Measurements from ENCODE around the gene CMTM5.

DNA sequence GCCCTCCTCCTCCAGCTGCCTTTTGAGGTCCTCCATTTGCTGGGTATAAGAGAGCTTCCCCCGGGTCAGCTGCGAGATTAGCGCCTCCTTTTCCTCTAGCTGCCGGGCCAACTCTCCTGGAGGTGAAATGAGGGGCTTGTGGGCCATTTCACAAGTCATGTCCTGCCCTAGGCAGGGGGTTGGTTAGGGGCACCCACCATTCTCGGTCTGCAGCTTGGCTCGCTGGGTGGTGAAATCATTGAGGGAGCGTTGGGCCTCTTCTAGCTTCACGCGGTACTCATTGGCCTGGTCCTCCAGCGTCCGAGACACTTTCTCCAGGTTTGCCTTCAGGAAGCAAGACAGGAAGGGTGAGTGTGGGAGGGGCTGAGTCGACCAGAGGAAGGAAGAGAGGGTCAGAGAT, 12.6 kb downstream of the CMTM5 start:
- TF ChIP-seq, protein P1, sequence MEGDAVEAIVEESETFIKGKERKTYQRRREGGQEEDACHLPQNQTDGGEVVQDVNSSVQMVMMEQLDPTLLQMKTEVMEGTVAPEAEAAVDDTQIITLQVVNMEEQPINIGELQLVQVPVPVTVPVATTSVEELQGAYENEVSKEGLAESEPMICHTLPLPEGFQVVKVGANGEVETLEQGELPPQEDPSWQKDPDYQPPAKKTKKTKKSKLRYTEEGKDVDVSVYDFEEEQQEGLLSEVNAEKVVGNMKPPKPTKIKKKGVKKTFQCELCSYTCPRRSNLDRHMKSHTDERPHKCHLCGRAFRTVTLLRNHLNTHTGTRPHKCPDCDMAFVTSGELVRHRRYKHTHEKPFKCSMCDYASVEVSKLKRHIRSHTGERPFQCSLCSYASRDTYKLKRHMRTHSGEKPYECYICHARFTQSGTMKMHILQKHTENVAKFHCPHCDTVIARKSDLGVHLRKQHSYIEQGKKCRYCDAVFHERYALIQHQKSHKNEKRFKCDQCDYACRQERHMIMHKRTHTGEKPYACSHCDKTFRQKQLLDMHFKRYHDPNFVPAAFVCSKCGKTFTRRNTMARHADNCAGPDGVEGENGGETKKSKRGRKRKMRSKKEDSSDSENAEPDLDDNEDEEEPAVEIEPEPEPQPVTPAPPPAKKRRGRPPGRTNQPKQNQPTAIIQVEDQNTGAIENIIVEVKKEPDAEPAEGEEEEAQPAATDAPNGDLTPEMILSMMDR (IDR thresholded peaks at IDR 0.05) = no peak
- TF ChIP-seq TEAD4 (CRISPR knock-in tag; IDR thresholded peaks at IDR 0.05) (no peak), JUN (CRISPR knock-in tag; IDR thresholded peaks at IDR 0.05) (no peak), CBFB (CRISPR knock-in tag; IDR thresholded peaks at IDR 0.05; ENCODE audit: low read depth) (no peak), NFATC4 (CRISPR knock-in tag; IDR thresholded peaks at IDR 0.05) (no peak), CREB1 (CRISPR knock-in tag; IDR thresholded peaks at IDR 0.05) (no peak)
- TF ChIP-seq, protein P2, sequence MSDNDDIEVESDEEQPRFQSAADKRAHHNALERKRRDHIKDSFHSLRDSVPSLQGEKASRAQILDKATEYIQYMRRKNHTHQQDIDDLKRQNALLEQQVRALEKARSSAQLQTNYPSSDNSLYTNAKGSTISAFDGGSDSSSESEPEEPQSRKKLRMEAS (CRISPR knock-in tag; IDR thresholded peaks at IDR 0.05) = no peak
- TF ChIP-seq, protein P3, sequence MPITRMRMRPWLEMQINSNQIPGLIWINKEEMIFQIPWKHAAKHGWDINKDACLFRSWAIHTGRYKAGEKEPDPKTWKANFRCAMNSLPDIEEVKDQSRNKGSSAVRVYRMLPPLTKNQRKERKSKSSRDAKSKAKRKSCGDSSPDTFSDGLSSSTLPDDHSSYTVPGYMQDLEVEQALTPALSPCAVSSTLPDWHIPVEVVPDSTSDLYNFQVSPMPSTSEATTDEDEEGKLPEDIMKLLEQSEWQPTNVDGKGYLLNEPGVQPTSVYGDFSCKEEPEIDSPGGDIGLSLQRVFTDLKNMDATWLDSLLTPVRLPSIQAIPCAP (CRISPR knock-in tag; IDR thresholded peaks at IDR 0.05) = no peak
- TF ChIP-seq, protein P4, sequence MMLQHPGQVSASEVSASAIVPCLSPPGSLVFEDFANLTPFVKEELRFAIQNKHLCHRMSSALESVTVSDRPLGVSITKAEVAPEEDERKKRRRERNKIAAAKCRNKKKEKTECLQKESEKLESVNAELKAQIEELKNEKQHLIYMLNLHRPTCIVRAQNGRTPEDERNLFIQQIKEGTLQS (CRISPR knock-in tag; conservative IDR thresholded peaks at IDR 0.05) = no peak

All from WTC11 (cell line).